DND-41 (cell line): Measurements from ENCODE around the gene FAM110A.

Source experiments
- ATAC-seq: fragments of 200-7000 bp; cut with Tn5 transposase; 3 replicates; pipeline ENCODE4 v1.9.1; 2021; ENCODE audit warnings: low read depth; ENCODE audit not compliant: insufficient read depth
- DNase-seq: peaks from one replicate; pipeline ENCODE4 v3.0.0-alpha.2; 2020
- H2AFZ ChIP-seq: 2 replicates; pipeline ENCODE4 v1.6.0; 2012; ENCODE audit warnings: low read depth, low read length
- H3K27ac ChIP-seq: 2 replicates; pipeline ENCODE4 v1.5.1; 2012; ENCODE audit warnings: low read length, inconsistent platforms
- H3K27me3 ChIP-seq: fragments of 200-600 bp; sonication (generic); 2 replicates; pipeline ENCODE4 v1.6.0; 2012; ENCODE audit warnings: low read length, mild to moderate bottlenecking, inconsistent platforms; ENCODE audit not compliant: insufficient read depth, poor library complexity
- H3K36me3 ChIP-seq: 2 replicates; pipeline ENCODE4 v1.5.1; 2012; ENCODE audit warnings: low read length, inconsistent platforms; ENCODE audit not compliant: insufficient read depth
- H3K4me1 ChIP-seq: 2 replicates; pipeline ENCODE4 v1.5.1; 2012; ENCODE audit warnings: mild to moderate bottlenecking, low read length; ENCODE audit not compliant: insufficient read depth
- H3K4me2 ChIP-seq: 2 replicates; pipeline ENCODE4 v1.6.0; 2012; ENCODE audit warnings: mild to moderate bottlenecking, moderate library complexity, low read length, inconsistent platforms; ENCODE audit not compliant: insufficient read depth
- H3K4me3 ChIP-seq, 2 experiments: fragments of 200-600 bp in 1 of 2; shearing (Covaris generic) in 1 of 2; 2 replicates each; pipeline ENCODE4 v1.5.1; 2012 to 2016; ENCODE audit warnings: inconsistent platforms in 2 of 2, low read length in 2 of 2, mild to moderate bottlenecking in 2 of 2, low read depth in 1 of 2, moderate library complexity in 1 of 2
- H3K79me2 ChIP-seq: 2 replicates; pipeline ENCODE4 v1.6.0; 2012; ENCODE audit warnings: low read length, inconsistent platforms; ENCODE audit not compliant: insufficient read depth
- H3K9ac ChIP-seq: 2 replicates; pipeline ENCODE4 v1.6.0; 2012; ENCODE audit warnings: low read depth, mild to moderate bottlenecking, inconsistent platforms, low read length, moderate library complexity
- H3K9me3 ChIP-seq: 2 replicates; pipeline ENCODE4 v1.5.1; 2012; ENCODE audit warnings: low read length, moderate library complexity, mild to moderate bottlenecking, inconsistent platforms; ENCODE audit not compliant: insufficient read depth, severe bottlenecking
- H4K20me1 ChIP-seq: 2 replicates; pipeline ENCODE4 v1.6.0; 2012; ENCODE audit warnings: low read length; ENCODE audit not compliant: insufficient read depth
- CTCF ChIP-seq: IDR thresholded peaks from 2 replicates; pipeline ENCODE4 v1.5.1; 2012; ENCODE audit warnings: borderline replicate concordance, low read length, moderate library complexity, mild to moderate bottlenecking; ENCODE audit not compliant: poor library complexity, severe bottlenecking; ENCODE audit errors: extremely low read depth
- EZH2 ChIP-seq: IDR thresholded peaks from 3 replicates; pipeline ENCODE4 v1.6.1; 2012; ENCODE audit warnings: borderline replicate concordance, low read depth, mild to moderate bottlenecking, moderate library complexity, low read length, inconsistent platforms; ENCODE audit not compliant: severe bottlenecking

Gene FAM110A

GRCh38 chr20:887137-887536, 53.6 kb downstream of the FAM110A start:
- Histone ChIP-seq H3K36me3 (no peaks in the 10 kb centered on the region), H4K20me1 (peaks cover 13% of the 10 kb centered on the region; the same call in 1 of the 2 replicates), H2AFZ (no peak overlapping the region), H3K27me3 (no peaks in the 10 kb centered on the region), H3K79me2 (no peaks in the 10 kb centered on the region), H3K4me3 (no peak overlapping the region), H3K9me3 (no peaks in the 10 kb centered on the region), H3K4me1 (no peaks in the 10 kb centered on the region), H3K27ac (no peak overlapping the region), H3K9ac (no peak overlapping the region), H3K4me2 (no peak overlapping the region)
- ATAC-seq (no peak), DNase-seq (no peak)
- TF ChIP-seq CTCF (no peak), EZH2 (no peak)

- peaks cover 3% of the 10 kb centered on the region for H3K27me3 ChIP-seq
- no peak overlapping the region for H3K27ac ChIP-seq
- H3K79me2 ChIP-seq, result no peaks in the 10 kb centered on the region
- no peak for TF ChIP-seq EZH2
- TF ChIP-seq CTCF, result no peak
- ATAC-seq, result no peak
- no peak overlapping the region for H3K9ac ChIP-seq
- no peak overlapping the region for H3K4me2 ChIP-seq
- H3K4me3 ChIP-seq, result no peak overlapping the region
- H3K4me1 ChIP-seq, result no peaks in the 10 kb centered on the region
- DNase-seq, result no peak
- no peak overlapping the region for H2AFZ ChIP-seq
- no peaks in the 10 kb centered on the region for H3K36me3 ChIP-seq
- H4K20me1 ChIP-seq, result peaks cover 17% of the 10 kb centered on the region
- no peaks in the 10 kb centered on the region for H3K9me3 ChIP-seq
These were observed 54.5 kb downstream of the FAM110A start for GRCh38 chr20:888057-888456.

DNA sequence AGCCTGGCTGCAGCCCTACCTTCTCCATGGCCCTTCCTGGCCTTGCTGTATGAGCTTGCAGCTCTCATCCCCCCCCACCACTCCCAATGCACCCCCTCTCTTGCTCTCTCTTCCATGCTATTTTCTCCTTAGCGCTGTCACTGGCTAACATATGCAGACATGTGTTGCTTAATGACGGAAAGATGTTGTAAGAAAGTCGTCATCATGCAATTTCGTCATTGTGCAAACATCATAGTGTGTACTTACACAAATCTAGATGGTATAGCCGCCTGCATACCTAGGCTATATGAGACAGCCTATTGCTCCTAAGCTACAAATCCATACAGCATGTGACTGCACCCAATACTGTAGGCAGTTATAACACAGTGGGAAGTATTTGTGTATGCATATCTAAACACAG, 55.6 kb downstream of the FAM110A start:
- H3K4me1 ChIP-seq, result no peaks in the 10 kb centered on the region
- ATAC-seq, result no peak

More for the DNA sequence above, 55.6 kb downstream of the FAM110A start:
- peaks cover 9% of the 10 kb centered on the region for H3K27me3 ChIP-seq
- H3K9ac ChIP-seq, result no peak overlapping the region
- DNase-seq, result no peak
- H4K20me1 ChIP-seq, result peaks cover 14% of the 10 kb centered on the region
- TF ChIP-seq EZH2, result no peak
- TF ChIP-seq CTCF, result no peak
- H3K36me3 ChIP-seq, result no peaks in the 10 kb centered on the region
- H3K4me3 ChIP-seq, result no peak overlapping the region
- H2AFZ ChIP-seq, result no peak overlapping the region
- no peaks in the 10 kb centered on the region for H3K79me2 ChIP-seq
- no peaks in the 10 kb centered on the region for H3K9me3 ChIP-seq
- no peak overlapping the region for H3K4me2 ChIP-seq
- no peak overlapping the region for H3K27ac ChIP-seq
